ENCODE data around the gene IGFL2. TPM values are rescaled to one million over a fixed set of nuclear protein-coding genes. Genes with fewer than 3 reads are reported as not detected.

Gene IGFL2
- total and polyA plus RNA-seq, 10 of the 15 experiments (the other 5 are each of a cell fraction or from before 2014, with no cell fraction given): 0.19 TPM; not detected in 9

GRCh38 chr19:46192992-46193650, 45.1 kb downstream of the IGFL2 start:
- no peak for FAIRE-seq

More at GRCh38 chr19:46192992-46193650, 45.1 kb downstream of the IGFL2 start:
- CTCF ChIA-PET: interaction anchor here (0.8 kb wide), 1 partner anchor 73 kb away, joined by 3 read pairs; no protein-coding TSS in a partner anchor
- H3K4me3 ChIP-seq: no peak overlapping the region
- H3K9me3 ChIP-seq (replicated peaks; ENCODE audit: control insufficient read depth, insufficient read depth, low read length): no peaks in the 10 kb centered on the region
- intact Hi-C loops (cut with micrococcal nuclease; ENCODE audit: unreplicated experiment): no loop called here
- no peak for TF ChIP-seq ZZZ3 (IDR thresholded peaks at IDR 0.05; ENCODE audit: control insufficient read depth, insufficient read length, low read depth)
- no peak for TF ChIP-seq SUZ12 (IDR thresholded peaks at IDR 0.05; ENCODE audit: unreplicated experiment)
- no peak for TF ChIP-seq ZNF207 (IDR thresholded peaks at IDR 0.05; ENCODE audit: borderline replicate concordance)
- TF ChIP-seq PKNOX1 (IDR thresholded peaks at IDR 0.05): no peak
- TF ChIP-seq ZBTB33 (IDR thresholded peaks at IDR 0.05): no peak
- no peak for TF ChIP-seq NFYA (IDR thresholded peaks at IDR 0.05; ENCODE audit: borderline replicate concordance, low read depth, low read length)
- TF ChIP-seq CBX5 (IDR thresholded peaks at IDR 0.05; ENCODE audit: low read depth): no peak
- TF ChIP-seq ZNF217 (IDR thresholded peaks at IDR 0.05): no peak
- no peak for TF ChIP-seq EP300 (IDR thresholded peaks at IDR 0.05; ENCODE audit: borderline replicate concordance in 1 of 2, control insufficient read depth in 1 of 2, low read depth in 2 of 2, low read length in 2 of 2)
- TF ChIP-seq IKZF1 (conservative IDR thresholded peaks at IDR 0.05): no peak
- no peak for TF ChIP-seq HDGF (IDR thresholded peaks at IDR 0.05)
- no peak for TF ChIP-seq MTA2 (IDR thresholded peaks at IDR 0.05; ENCODE audit: low read depth)
- no peak for ATAC-seq
- H3K4me2 ChIP-seq (ENCODE audit: control insufficient read depth, insufficient read depth): no peak overlapping the region
- no peak overlapping the region for H3K27ac ChIP-seq (ENCODE audit: control insufficient read depth, insufficient read depth)
- H3K36me3 ChIP-seq (ENCODE audit: control insufficient read depth in 2 of 2, insufficient read depth in 2 of 2, low read length in 1 of 2): no peaks in the 10 kb centered on the region
- H3K79me2 ChIP-seq (ENCODE audit: control insufficient read depth, insufficient read depth, low read length): no peaks in the 10 kb centered on the region
- peaks cover 2 to 4% of the 10 kb centered on the region in 2 experiments; a peak in 1 of 4 replicates for H3K27me3 ChIP-seq (replicated peaks in 1 of 2; ENCODE audit: control insufficient read depth in 2 of 2, insufficient read depth in 2 of 2, low read length in 1 of 2)
- H4K20me1 ChIP-seq (ENCODE audit: control insufficient read depth, insufficient read depth): no peaks in the 10 kb centered on the region
- no TSS peak for BruUV-seq (replicated peaks)
- H3K9ac ChIP-seq (ENCODE audit: control insufficient read depth, insufficient read depth, low read length): no peak overlapping the region
- DNase-seq (ENCODE audit: low read depth, low spot score): no peak
- SMC1A ChIA-PET (ENCODE audit: uncharacterized antibody, unreplicated experiment): no interaction called here
- in situ Hi-C loops (cut with MboI): no loop called here
- POLR2A ChIA-PET: no interaction called here
- no peaks in the 10 kb centered on the region for H3K4me1 ChIP-seq (ENCODE audit: control insufficient read depth, insufficient read depth, low read length)
- RAD21 ChIA-PET (ENCODE audit: unreplicated experiment): no interaction called here
- 44% methylated on average over 11 of the region's 11 CpGs for WGBS (ENCODE audit: insufficient coverage, insufficient replicate concordance, low lambda C conversion rate, missing lambda C conversion rate)
- no peak overlapping the region for H2AFZ ChIP-seq (ENCODE audit: control insufficient read depth, low read depth, low read length)
